Measurements from ENCODE around the gene CDK10.

GRCh38 chr16:89686520-89687091 is at the start of gene CDK10:
- TF ChIP-seq CTCF (IDR thresholded peaks at IDR 0.05) = no peak
- no peak for TF ChIP-seq REST (IDR thresholded peaks at IDR 0.05; ENCODE audit: insufficient read depth in 1 of 2, low read depth in 2 of 2, low read length in 1 of 2)
- peak; percentile 87 for TF ChIP-seq POLR2AphosphoS5 (IDR thresholded peaks at IDR 0.05; ENCODE audit: low read depth, low read length)
- TF ChIP-seq SIN3A (IDR thresholded peaks at IDR 0.05; ENCODE audit: borderline replicate concordance, insufficient read depth, low read depth, low read length) = peak; percentile 46; the same call in 1 of the 2 replicates
